Nephron (organoid): ENCODE results near the gene JARID2.

Experiments used
- H3K27ac Mint-ChIP-seq, 3 experiments: 2 replicates each; pipeline ENCODE4 v1.8.0; 2020; ENCODE audit warnings: mixed read lengths in 3 of 3, mild to moderate bottlenecking in 2 of 3, moderate library complexity in 1 of 3
- H3K27me3 Mint-ChIP-seq: 2 replicates; pipeline ENCODE4 v1.8.0; 2021; ENCODE audit warnings: low read depth, mild to moderate bottlenecking, moderate library complexity, mixed read lengths
- H3K36me3 Mint-ChIP-seq: 2 replicates; pipeline ENCODE4 v1.8.0; 2020; ENCODE audit warnings: low read depth, mixed read lengths
- H3K4me1 Mint-ChIP-seq: 2 replicates; pipeline ENCODE4 v1.8.0; 2020; ENCODE audit warnings: mixed read lengths
- H3K4me3 Mint-ChIP-seq, 3 experiments: 2 replicates each; pipeline ENCODE4 v1.8.0; 2020; ENCODE audit warnings: mild to moderate bottlenecking in 3 of 3, mixed read lengths in 3 of 3, moderate library complexity in 2 of 3
- H3K9me3 Mint-ChIP-seq: 2 replicates; pipeline ENCODE4 v1.8.0; 2020; ENCODE audit warnings: mixed read lengths
- TF ChIP-seq, protein P1 (sequence below), 3 experiments: fragments of 200-600 bp; sonication (generic); IDR thresholded peaks; one replicate each; pipeline ENCODE4 v1.5.0; 2021; ENCODE audit warnings: antibody characterized with exemption in 3 of 3; ENCODE audit not compliant: unreplicated experiment in 3 of 3

The JARID2 gene

DNA sequence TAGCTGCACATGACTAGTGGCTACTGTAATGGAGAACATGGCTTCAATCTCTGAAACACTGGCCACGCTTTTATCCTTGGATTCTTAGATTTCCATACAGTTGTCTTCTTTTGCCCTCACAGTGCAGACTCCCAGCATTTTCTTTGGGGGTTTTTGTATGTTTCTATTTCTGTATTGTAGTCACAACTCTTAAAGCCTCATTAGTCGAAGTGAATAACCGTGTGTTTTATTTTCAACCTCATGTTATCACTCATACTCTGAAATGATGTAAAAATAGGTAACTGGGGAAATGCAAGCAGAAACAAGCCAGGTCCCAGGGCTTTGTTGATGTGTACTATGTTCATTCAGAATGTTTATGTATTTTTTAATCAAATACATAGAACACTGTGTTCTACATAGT lies 162.9 kb downstream of the JARID2 start:
- Mint-ChIP-seq H3K9me3 (peaks cover 2% of the 10 kb centered on the region), H3K27me3 (no peaks in the 10 kb centered on the region), H3K4me1 (peaks cover 73% of the 10 kb centered on the region), H3K36me3 (peaks cover 26% of the 10 kb centered on the region), H3K4me3 (no peak overlapping the region), H3K27ac (no peak overlapping the region)
- TF ChIP-seq, protein P1, sequence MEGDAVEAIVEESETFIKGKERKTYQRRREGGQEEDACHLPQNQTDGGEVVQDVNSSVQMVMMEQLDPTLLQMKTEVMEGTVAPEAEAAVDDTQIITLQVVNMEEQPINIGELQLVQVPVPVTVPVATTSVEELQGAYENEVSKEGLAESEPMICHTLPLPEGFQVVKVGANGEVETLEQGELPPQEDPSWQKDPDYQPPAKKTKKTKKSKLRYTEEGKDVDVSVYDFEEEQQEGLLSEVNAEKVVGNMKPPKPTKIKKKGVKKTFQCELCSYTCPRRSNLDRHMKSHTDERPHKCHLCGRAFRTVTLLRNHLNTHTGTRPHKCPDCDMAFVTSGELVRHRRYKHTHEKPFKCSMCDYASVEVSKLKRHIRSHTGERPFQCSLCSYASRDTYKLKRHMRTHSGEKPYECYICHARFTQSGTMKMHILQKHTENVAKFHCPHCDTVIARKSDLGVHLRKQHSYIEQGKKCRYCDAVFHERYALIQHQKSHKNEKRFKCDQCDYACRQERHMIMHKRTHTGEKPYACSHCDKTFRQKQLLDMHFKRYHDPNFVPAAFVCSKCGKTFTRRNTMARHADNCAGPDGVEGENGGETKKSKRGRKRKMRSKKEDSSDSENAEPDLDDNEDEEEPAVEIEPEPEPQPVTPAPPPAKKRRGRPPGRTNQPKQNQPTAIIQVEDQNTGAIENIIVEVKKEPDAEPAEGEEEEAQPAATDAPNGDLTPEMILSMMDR (IDR thresholded peaks at IDR 0.05; ENCODE audit: unreplicated experiment in 3 of 3) = no peak

DNA sequence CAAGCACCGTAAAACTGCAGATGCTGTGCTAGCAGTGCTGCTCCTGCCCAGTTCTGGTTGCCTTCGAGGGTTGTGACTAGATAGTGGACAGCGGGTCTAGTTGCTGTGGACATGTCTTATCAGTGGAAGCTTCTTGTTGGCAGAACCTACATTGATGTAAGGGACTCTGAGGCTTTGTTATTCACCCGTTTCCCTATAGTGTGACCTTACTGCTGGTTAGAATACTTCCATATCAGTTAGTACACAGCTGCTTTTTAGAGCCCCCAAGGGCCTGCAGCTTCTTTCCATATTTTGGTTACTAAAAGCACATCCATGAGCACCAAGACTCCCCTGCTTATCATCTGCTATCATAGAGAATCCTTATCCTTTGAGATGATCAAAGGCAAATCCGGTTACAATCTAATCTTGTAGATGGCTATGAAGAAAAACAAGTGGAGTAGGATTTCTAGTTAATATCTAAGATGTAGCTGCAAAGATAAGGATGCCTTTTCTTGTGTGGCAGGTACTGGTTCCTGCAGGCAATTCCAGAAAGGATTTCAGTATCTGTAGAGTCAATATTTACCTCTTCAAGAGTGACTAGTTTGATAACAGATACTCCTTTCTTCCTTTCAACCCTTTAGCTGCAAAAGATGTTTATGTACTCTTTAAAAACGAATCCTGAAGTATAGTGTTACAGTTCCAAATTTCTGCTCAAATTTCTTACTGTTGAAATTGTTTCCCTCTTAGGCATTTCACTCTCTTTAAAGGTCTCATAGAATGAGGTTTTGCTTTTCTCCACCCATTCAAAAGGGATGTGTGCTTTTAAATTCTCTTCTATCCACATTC lies 163.6 kb downstream of the JARID2 start:
- TF ChIP-seq, protein P1 (IDR thresholded peaks at IDR 0.05; ENCODE audit: unreplicated experiment in 3 of 3) = no peak
- Mint-ChIP-seq H3K36me3 (peaks cover 33% of the 10 kb centered on the region), H3K27me3 (no peaks in the 10 kb centered on the region), H3K4me1 (peaks cover 73% of the 10 kb centered on the region), H3K9me3 (peaks cover 6% of the 10 kb centered on the region), H3K27ac (peak overlapping the region in 2 of 3 experiments; percentile 8 to 23), H3K4me3 (no peak overlapping the region)

DNA sequence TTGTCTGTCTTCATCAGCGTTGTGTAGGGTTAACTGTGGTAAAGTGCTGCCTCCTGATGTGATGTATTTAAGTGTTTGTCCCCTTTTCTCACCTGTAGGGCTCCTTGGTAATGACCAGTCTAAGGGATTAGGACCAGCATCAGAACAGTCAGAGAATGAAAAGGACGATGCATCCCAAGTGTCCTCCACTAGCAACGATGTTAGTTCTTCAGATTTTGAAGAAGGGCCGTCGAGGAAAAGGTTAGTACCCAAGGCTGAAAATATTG lies 164.2 kb downstream of the JARID2 start:
- Mint-ChIP-seq H3K27me3 (no peaks in the 10 kb centered on the region), H3K9me3 (peaks cover 7% of the 10 kb centered on the region), H3K27ac (peak overlapping the region in 2 of 3 experiments; percentile 1 to 8), H3K4me1 (peaks cover 69% of the 10 kb centered on the region), H3K4me3 (no peak overlapping the region), H3K36me3 (peaks cover 39% of the 10 kb centered on the region)
- TF ChIP-seq, protein P1 (IDR thresholded peaks at IDR 0.05; ENCODE audit: unreplicated experiment in 3 of 3) = no peak

DNA sequence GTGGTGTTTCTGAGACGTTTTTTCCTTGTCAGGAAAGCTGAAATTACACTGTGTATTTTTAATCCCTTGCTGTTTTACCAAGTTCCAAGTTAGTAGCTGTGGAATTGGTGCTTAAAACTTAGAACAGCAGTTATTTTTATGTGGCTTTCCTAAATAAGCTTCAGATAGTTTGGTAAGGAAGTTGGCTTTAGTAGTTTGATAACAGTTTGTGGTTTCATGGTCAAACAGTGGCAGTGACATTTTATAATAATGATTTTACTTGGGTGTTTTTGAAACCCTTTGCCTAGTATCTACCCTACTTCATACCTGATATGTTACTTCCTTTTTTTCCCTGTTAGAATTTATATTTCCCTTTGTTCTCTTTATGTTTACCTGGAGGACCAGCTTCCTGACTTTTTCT lies 164.9 kb downstream of the JARID2 start:
- H3K9me3 Mint-ChIP-seq = peaks cover 7% of the 10 kb centered on the region
- no peak overlapping the region for H3K4me3 Mint-ChIP-seq
- H3K27ac Mint-ChIP-seq = no peak overlapping the region
- peaks cover 40% of the 10 kb centered on the region for H3K36me3 Mint-ChIP-seq
- H3K4me1 Mint-ChIP-seq = peaks cover 64% of the 10 kb centered on the region
- H3K27me3 Mint-ChIP-seq = no peaks in the 10 kb centered on the region
- TF ChIP-seq, protein P1 (IDR thresholded peaks at IDR 0.05; ENCODE audit: unreplicated experiment in 3 of 3) = no peak

DNA sequence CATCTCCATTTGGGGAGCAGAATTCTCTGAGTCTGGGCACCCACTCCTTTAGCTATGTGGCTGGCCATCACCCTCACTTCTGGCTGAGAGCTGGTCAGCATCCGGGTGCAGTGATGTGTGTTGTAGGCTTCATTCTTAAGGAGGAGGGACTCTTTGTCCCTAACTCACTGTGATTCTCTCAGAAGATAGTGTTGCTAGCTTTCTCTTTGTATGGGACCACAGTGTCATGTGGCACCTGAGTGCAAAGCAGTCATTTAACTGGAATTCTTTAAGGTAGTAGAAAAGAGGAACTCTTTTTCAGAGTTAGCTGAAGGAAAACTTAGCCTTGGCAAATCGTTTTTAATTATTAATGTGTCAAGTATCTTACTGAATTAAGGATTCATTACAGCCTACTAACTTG lies 165.9 kb downstream of the JARID2 start:
- Mint-ChIP-seq H3K4me1 (peaks cover 62% of the 10 kb centered on the region), H3K27me3 (no peaks in the 10 kb centered on the region), H3K36me3 (peaks cover 43% of the 10 kb centered on the region), H3K4me3 (no peak overlapping the region), H3K27ac (peak overlapping the region in 2 of 3 experiments; percentile 1 to 4), H3K9me3 (peaks cover 9% of the 10 kb centered on the region)
- TF ChIP-seq, protein P1 (IDR thresholded peaks at IDR 0.05; ENCODE audit: unreplicated experiment in 3 of 3) = no peak

DNA sequence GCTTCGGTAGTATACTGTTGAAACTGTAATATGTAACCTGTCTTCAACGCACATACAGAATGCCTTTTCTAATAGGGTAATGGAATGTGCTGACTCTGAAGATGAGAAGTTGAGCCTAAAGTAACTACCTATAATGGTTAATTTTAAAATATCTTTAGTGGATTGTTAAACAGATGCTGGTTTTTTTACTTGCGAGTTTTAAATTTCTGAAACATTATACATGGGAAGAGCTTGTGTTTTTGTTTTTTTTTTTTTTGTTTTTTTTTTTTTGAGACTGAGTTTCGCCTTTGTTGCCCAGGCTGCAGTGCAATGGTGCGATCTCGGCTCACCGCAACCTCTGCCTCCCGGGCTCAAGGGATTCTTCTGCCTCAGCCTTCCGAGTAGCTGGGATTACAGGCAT lies 166.9 kb downstream of the JARID2 start:
- TF ChIP-seq, protein P1 (IDR thresholded peaks at IDR 0.05; ENCODE audit: unreplicated experiment in 3 of 3) = no peak
- peak overlapping the region in 2 of 3 experiments; percentile 50 to 53 for H3K4me3 Mint-ChIP-seq
- H3K27me3 Mint-ChIP-seq = no peaks in the 10 kb centered on the region
- H3K36me3 Mint-ChIP-seq = peaks cover 53% of the 10 kb centered on the region
- peak overlapping the region; percentile 87 for H3K27ac Mint-ChIP-seq
- peaks cover 17% of the 10 kb centered on the region for H3K9me3 Mint-ChIP-seq
- H3K4me1 Mint-ChIP-seq = peaks cover 66% of the 10 kb centered on the region
